ENCODE measurements around the gene COBLL1. TPM values are rescaled to one million over a fixed set of nuclear protein-coding genes. Genes with fewer than 3 reads are reported as not detected.
A peak's percentile ranks its signal among the peaks of the same experiment; 100 is the strongest.

COBLL1 gene
- total RNA-seq, 1 experiment from 2014 or later, result 4.0 TPM

DNA sequence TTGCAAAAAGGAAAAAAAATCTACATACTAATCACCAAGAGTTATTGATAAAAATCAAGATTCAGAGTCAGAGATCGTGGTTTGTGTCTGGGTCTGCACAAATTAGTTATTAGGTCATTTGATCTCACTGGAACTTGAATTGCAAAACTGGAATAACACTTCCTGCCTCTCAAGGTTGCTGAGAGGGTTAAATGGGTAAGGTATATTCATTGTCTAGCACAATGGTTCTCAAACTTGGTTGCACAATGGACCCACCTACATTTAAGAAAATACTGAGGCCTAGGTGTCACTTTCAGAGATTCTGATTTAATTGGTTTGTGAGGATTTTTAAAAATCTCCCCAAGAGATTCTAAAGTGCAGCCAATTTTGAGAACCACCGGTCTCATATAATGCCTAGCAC is 84.8 kb downstream of the COBLL1 start:
- no peak for DNase-seq (ENCODE audit: low read depth)

- no peak for DNase-seq (ENCODE audit: low read depth)
These were observed 85.7 kb downstream of the COBLL1 start for GRCh38 chr2:164755952-164756351.

GRCh38 chr2:164754157-164755093 is 87.2 kb downstream of the COBLL1 start:
- no peak for DNase-seq (ENCODE audit: low read depth)

GRCh38 chr2:164752956-164753355 is 88.7 kb downstream of the COBLL1 start:
- no peak for DNase-seq (ENCODE audit: low read depth)

DNA sequence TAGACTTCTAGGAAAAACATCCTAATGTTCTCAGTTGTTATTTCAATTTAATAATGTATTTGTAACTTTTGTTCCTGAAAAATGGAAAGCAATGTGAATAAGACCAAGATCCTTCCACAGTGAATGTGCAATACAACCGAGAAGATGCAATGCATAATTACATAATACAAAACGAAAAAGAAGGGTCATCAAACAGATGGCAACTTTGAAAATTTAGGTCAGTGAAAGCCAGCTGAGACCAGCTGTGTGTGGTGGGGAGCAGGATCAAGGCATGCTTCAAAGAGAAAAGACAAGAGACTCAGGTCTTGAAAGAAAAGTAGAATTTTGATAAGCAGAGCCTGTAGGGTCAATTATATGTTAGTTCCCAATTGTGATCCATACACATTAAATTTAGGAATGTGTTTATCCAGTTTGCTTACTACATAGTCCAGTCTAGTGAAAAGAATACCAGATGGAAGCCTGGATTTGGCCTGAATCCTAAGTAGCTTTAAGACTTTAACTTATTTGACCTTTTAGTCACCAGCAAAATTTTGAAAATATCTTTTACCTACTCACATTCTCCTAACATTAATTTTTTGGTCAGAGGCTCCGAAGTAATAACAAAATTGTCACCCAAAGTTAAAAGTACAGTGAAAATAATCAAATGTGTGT is 93.7 kb downstream of the COBLL1 start:
- peak; percentile 13 for DNase-seq (ENCODE audit: low read depth)

GRCh38 chr2:164747140-164747539 is 94.5 kb downstream of the COBLL1 start:
- DNase-seq (ENCODE audit: low read depth), result no peak

- no peak for DNase-seq (ENCODE audit: low read depth)
These were observed 94.9 kb downstream of the COBLL1 start for GRCh38 chr2:164746713-164747112.

- no peak for DNase-seq (ENCODE audit: low read depth)
These were observed 96.4 kb downstream of the COBLL1 start for GRCh38 chr2:164745012-164745797.

- DNase-seq (ENCODE audit: low read depth), result no peak
These were observed 98.8 kb downstream of the COBLL1 start for GRCh38 chr2:164742738-164743317.

DNA sequence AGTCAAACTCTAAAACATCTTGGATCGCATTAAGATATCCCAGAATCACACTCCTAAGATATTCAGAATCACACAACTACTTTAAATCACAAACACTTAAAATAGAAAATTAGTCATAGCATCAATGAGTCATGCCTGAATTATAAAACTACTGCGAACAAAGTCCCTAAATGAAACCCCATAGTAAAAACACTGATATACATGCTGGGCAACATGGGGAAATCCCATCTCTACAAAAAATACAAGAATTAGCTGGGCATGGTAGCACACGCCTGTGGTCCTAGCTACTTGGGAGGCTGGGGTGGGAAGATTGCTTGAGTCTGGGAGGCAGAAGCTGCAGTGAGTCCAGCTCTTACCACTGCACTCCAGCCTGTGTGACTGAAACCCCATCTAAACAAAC is 101.7 kb downstream of the COBLL1 start:
- peak; percentile 66 for DNase-seq (ENCODE audit: low read depth)

GRCh38 chr2:164737612-164738081 is 104.0 kb downstream of the COBLL1 start:
- peak; percentile 64 for DNase-seq (ENCODE audit: low read depth)

GRCh38 chr2:164735309-164735919 is 106.2 kb downstream of the COBLL1 start:
- no peak for DNase-seq (ENCODE audit: low read depth)

GRCh38 chr2:164734196-164734595 is 107.4 kb downstream of the COBLL1 start:
- DNase-seq (ENCODE audit: low read depth), result no peak

DNA sequence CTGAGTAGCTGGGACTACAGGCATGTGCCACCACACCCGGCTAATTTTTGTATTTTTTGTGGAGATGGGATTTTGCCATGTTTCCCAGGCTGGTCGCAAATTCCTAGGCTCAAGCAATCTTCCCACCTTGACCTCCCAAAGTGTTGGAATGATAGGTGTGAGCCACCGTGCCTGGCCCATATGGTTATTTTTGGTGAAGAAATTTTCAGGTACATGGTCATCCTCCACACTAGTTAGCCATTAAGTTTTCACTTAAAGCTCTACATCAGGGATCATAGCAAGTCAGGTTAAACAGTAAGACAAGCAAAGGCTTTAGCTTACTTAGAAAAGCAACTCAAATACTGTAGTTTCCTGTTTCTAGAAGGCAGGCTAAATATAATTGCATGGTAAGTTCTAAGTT is 116.1 kb downstream of the COBLL1 start:
- DNase-seq (ENCODE audit: low read depth), result no peak

DNA sequence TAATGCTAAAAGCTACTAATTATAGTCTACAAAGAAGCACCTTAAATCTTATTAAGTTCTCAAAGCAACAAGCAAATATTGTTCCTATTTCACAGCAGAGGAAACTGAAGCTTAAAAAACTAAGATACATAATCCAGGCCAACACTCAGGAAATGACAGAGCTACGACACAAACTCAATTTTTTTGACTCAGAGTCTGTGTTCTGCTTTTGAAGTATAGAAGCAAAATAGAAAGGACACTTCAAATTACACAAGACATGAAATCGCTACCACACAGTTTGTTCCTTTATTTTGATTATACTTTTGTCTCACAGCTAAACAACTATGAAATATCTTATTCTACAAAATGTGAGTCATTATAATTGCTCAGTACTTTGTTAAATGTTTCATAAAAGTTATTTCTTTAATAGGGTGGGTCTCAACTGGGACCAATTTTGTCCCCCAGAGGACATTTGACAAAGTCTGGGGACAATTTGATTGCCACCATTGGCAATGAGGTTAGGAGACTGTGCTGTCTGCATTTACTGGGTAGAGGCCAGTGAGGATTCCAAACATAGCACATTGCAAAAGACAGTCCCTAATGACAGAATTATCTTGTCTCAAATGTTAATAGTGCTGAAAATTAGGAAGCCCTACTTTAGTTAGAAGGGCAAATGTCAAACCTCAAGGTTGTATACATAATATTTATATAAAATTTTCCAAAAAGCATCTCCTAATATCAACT is 118.8 kb downstream of the COBLL1 start:
- DNase-seq (ENCODE audit: low read depth), result peak; percentile 36

GRCh38 chr2:164721430-164721829 is 120.2 kb downstream of the COBLL1 start:
- peak; percentile 59 for DNase-seq (ENCODE audit: low read depth)

DNA sequence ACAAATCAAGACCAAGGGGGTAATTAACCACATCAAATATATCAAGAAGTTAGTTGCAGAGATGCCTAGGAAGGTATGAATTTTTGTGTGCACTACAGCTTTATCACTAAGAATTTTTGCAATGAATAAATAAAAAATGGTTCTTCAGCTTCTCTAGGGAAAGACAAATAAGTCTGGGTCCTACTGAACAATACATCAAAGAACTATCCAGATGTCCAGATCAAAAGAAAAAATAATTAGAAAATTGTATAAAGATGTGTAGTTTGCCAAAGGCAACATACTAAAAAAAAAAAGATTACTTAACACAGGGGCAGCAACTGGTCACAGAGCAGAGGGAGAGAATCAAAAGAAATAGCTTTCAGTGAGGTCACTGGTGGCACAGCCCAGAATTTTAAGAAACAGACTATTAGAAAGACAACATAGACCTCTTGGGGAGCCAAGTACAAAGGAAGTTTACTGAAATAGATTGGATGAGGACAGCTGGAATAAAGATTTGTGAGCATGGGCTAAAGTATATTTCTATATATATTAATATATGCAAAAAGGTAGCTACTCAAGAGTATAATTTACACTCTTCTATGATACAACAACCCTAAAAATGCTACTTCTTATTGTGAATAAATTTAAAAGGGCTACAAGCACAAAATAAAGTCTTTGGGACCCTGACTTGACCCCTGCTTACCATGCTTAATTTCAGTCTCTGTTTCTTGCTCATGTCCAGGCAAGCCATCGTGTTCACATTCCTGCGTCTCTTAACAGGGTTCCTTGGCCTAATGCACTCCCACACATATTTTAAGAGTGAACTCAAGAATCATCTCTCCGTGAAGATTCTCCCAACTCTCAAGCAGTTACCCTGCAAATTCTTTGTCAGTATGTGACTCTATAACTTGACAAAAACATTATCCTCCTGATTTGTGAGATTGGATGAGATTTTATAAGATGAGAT is 121.4 kb downstream of the COBLL1 start:
- DNase-seq (ENCODE audit: low read depth), result peak; percentile 46

GRCh38 chr2:164717000-164717803 is 124.4 kb downstream of the COBLL1 start:
- peak; percentile 41 for DNase-seq (ENCODE audit: low read depth)
